ENCODE results near the gene DHRSX.
"Not testable (repeated sequence)": the region's sequence is repeated elsewhere in the genome, so short reads cannot be mapped to it uniquely, and the experiment has no call there.

The DHRSX gene

GRCh38 chrX:2263203-2263602 lies 237.6 kb downstream of the DHRSX start:
- H3K36me3 ChIP-seq (ENCODE audit: control insufficient read depth, insufficient read depth, low read length) = peaks cover 12% of the 10 kb centered on the region

GRCh38 chrX:2262668-2263055 lies 238.1 kb downstream of the DHRSX start:
- Histone ChIP-seq H3K4me1 (ENCODE audit: control insufficient read depth, insufficient read depth, low read length, poor library complexity, severe bottlenecking) (no peaks in the 10 kb centered on the region), H3K27ac (ENCODE audit: insufficient read depth, low read length, poor library complexity, severe bottlenecking) (no peak overlapping the region), H3K27me3 (replicated peaks; ENCODE audit: control insufficient read depth, insufficient read depth, low read length, poor library complexity, severe bottlenecking) (no peaks in the 10 kb centered on the region), H3K36me3 (ENCODE audit: control insufficient read depth, insufficient read depth, low read length) (peaks cover 12% of the 10 kb centered on the region), H3K9me3 (ENCODE audit: control insufficient read depth, low read length) (no peaks in the 10 kb centered on the region), H3K4me3 (ENCODE audit: insufficient read depth, low read depth, low read length, poor library complexity, severe bottlenecking) (no peak overlapping the region)
- no peak for DNase-seq

More at GRCh38 chrX:2263203-2263602, 237.6 kb downstream of the DHRSX start:
- no peak for DNase-seq
- no peaks in the 10 kb centered on the region for H3K9me3 ChIP-seq (ENCODE audit: control insufficient read depth, low read length)
- no peak overlapping the region for H3K4me3 ChIP-seq (ENCODE audit: insufficient read depth, low read depth, low read length, poor library complexity, severe bottlenecking)
- no peaks in the 10 kb centered on the region for H3K4me1 ChIP-seq (ENCODE audit: control insufficient read depth, insufficient read depth, low read length, poor library complexity, severe bottlenecking)
- H3K27ac ChIP-seq (ENCODE audit: insufficient read depth, low read length, poor library complexity, severe bottlenecking) = no peak overlapping the region
- no peaks in the 10 kb centered on the region for H3K27me3 ChIP-seq (replicated peaks; ENCODE audit: control insufficient read depth, insufficient read depth, low read length, poor library complexity, severe bottlenecking)

- peaks cover 12% of the 10 kb centered on the region for H3K36me3 ChIP-seq (ENCODE audit: control insufficient read depth, insufficient read depth, low read length)
- no peaks in the 10 kb centered on the region for H3K4me1 ChIP-seq (ENCODE audit: control insufficient read depth, insufficient read depth, low read length, poor library complexity, severe bottlenecking)
- no peak overlapping the region for H3K27ac ChIP-seq (ENCODE audit: insufficient read depth, low read length, poor library complexity, severe bottlenecking)
- no peak for DNase-seq
- no peak overlapping the region for H3K4me3 ChIP-seq (ENCODE audit: insufficient read depth, low read depth, low read length, poor library complexity, severe bottlenecking)
- no peaks in the 10 kb centered on the region for H3K27me3 ChIP-seq (replicated peaks; ENCODE audit: control insufficient read depth, insufficient read depth, low read length, poor library complexity, severe bottlenecking)
- H3K9me3 ChIP-seq (ENCODE audit: control insufficient read depth, low read length) = no peaks in the 10 kb centered on the region
Observed at GRCh38 chrX:2261831-2262667, 238.7 kb downstream of the DHRSX start.

GRCh38 chrX:2252331-2253065 lies 248.3 kb downstream of the DHRSX start:
- Histone ChIP-seq H3K36me3 (ENCODE audit: control insufficient read depth, insufficient read depth, low read length) (no peaks in the 10 kb centered on the region), H3K9me3 (ENCODE audit: control insufficient read depth, low read length) (peaks cover 6% of the 10 kb centered on the region), H3K27me3 (replicated peaks; ENCODE audit: control insufficient read depth, insufficient read depth, low read length, poor library complexity, severe bottlenecking) (no peaks in the 10 kb centered on the region), H3K4me1 (ENCODE audit: control insufficient read depth, insufficient read depth, low read length, poor library complexity, severe bottlenecking) (no peaks in the 10 kb centered on the region), H3K4me3 (ENCODE audit: insufficient read depth, low read depth, low read length, poor library complexity, severe bottlenecking) (no peak overlapping the region), H3K27ac (ENCODE audit: insufficient read depth, low read length, poor library complexity, severe bottlenecking) (no peak overlapping the region)
- DNase-seq = no peak

GRCh38 chrX:2251211-2251610 lies 249.6 kb downstream of the DHRSX start:
- peaks cover 6% of the 10 kb centered on the region for H3K9me3 ChIP-seq (ENCODE audit: control insufficient read depth, low read length)
- no peak overlapping the region for H3K4me3 ChIP-seq (ENCODE audit: insufficient read depth, low read depth, low read length, poor library complexity, severe bottlenecking)
- H3K36me3 ChIP-seq (ENCODE audit: control insufficient read depth, insufficient read depth, low read length) = no peaks in the 10 kb centered on the region
- H3K4me1 ChIP-seq (ENCODE audit: control insufficient read depth, insufficient read depth, low read length, poor library complexity, severe bottlenecking) = no peaks in the 10 kb centered on the region
- DNase-seq = no peak
- H3K27me3 ChIP-seq (replicated peaks; ENCODE audit: control insufficient read depth, insufficient read depth, low read length, poor library complexity, severe bottlenecking) = no peaks in the 10 kb centered on the region
- H3K27ac ChIP-seq (ENCODE audit: insufficient read depth, low read length, poor library complexity, severe bottlenecking) = no peak overlapping the region

- Histone ChIP-seq H3K27me3 (replicated peaks; ENCODE audit: control insufficient read depth, insufficient read depth, low read length, poor library complexity, severe bottlenecking) (no peaks in the 10 kb centered on the region), H3K36me3 (ENCODE audit: control insufficient read depth, insufficient read depth, low read length) (peaks cover 14% of the 10 kb centered on the region), H3K4me1 (ENCODE audit: control insufficient read depth, insufficient read depth, low read length, poor library complexity, severe bottlenecking) (no peaks in the 10 kb centered on the region), H3K4me3 (ENCODE audit: insufficient read depth, low read depth, low read length, poor library complexity, severe bottlenecking) (no peak overlapping the region), H3K27ac (ENCODE audit: insufficient read depth, low read length, poor library complexity, severe bottlenecking) (no peak overlapping the region), H3K9me3 (ENCODE audit: control insufficient read depth, low read length) (no peaks in the 10 kb centered on the region)
- DNase-seq = no peak
Observed at GRCh38 chrX:2243913-2244460, 256.8 kb downstream of the DHRSX start.

GRCh38 chrX:2242980-2243379 lies 257.8 kb downstream of the DHRSX start:
- Histone ChIP-seq H3K27ac (ENCODE audit: insufficient read depth, low read length, poor library complexity, severe bottlenecking) (no peak overlapping the region), H3K27me3 (replicated peaks; ENCODE audit: control insufficient read depth, insufficient read depth, low read length, poor library complexity, severe bottlenecking) (no peaks in the 10 kb centered on the region), H3K36me3 (ENCODE audit: control insufficient read depth, insufficient read depth, low read length) (peaks cover 14% of the 10 kb centered on the region), H3K9me3 (ENCODE audit: control insufficient read depth, low read length) (no peaks in the 10 kb centered on the region), H3K4me1 (ENCODE audit: control insufficient read depth, insufficient read depth, low read length, poor library complexity, severe bottlenecking) (no peaks in the 10 kb centered on the region), H3K4me3 (ENCODE audit: insufficient read depth, low read depth, low read length, poor library complexity, severe bottlenecking) (no peak overlapping the region)
- DNase-seq = no peak

- no peaks in the 10 kb centered on the region for H3K4me1 ChIP-seq (ENCODE audit: control insufficient read depth, insufficient read depth, low read length, poor library complexity, severe bottlenecking)
- H3K27me3 ChIP-seq (replicated peaks; ENCODE audit: control insufficient read depth, insufficient read depth, low read length, poor library complexity, severe bottlenecking) = no peaks in the 10 kb centered on the region
- peaks cover 14% of the 10 kb centered on the region for H3K36me3 ChIP-seq (ENCODE audit: control insufficient read depth, insufficient read depth, low read length)
- H3K27ac ChIP-seq (ENCODE audit: insufficient read depth, low read length, poor library complexity, severe bottlenecking) = no peak overlapping the region
- H3K9me3 ChIP-seq (ENCODE audit: control insufficient read depth, low read length) = no peaks in the 10 kb centered on the region
- DNase-seq = no peak
- no peak overlapping the region for H3K4me3 ChIP-seq (ENCODE audit: insufficient read depth, low read depth, low read length, poor library complexity, severe bottlenecking)
Observed at GRCh38 chrX:2242326-2242725, 258.4 kb downstream of the DHRSX start.

- not testable (repeated sequence) for H3K4me1 ChIP-seq (ENCODE audit: control insufficient read depth, insufficient read depth, low read length, poor library complexity, severe bottlenecking); H3K27me3 ChIP-seq (replicated peaks; ENCODE audit: control insufficient read depth, insufficient read depth, low read length, poor library complexity, severe bottlenecking); DNase-seq; H3K9me3 ChIP-seq (ENCODE audit: control insufficient read depth, low read length); H3K4me3 ChIP-seq (ENCODE audit: insufficient read depth, low read depth, low read length, poor library complexity, severe bottlenecking); H3K27ac ChIP-seq (ENCODE audit: insufficient read depth, low read length, poor library complexity, severe bottlenecking)
- peaks cover 14% of the 10 kb centered on the region for H3K36me3 ChIP-seq (ENCODE audit: control insufficient read depth, insufficient read depth, low read length)
Observed at GRCh38 chrX:2241496-2241895, 259.3 kb downstream of the DHRSX start.

GRCh38 chrX:2240761-2241160 lies 260.0 kb downstream of the DHRSX start:
- not testable (repeated sequence) for DNase-seq; H3K27me3 ChIP-seq (replicated peaks; ENCODE audit: control insufficient read depth, insufficient read depth, low read length, poor library complexity, severe bottlenecking); H3K4me3 ChIP-seq (ENCODE audit: insufficient read depth, low read depth, low read length, poor library complexity, severe bottlenecking); H3K9me3 ChIP-seq (ENCODE audit: control insufficient read depth, low read length); H3K27ac ChIP-seq (ENCODE audit: insufficient read depth, low read length, poor library complexity, severe bottlenecking); H3K4me1 ChIP-seq (ENCODE audit: control insufficient read depth, insufficient read depth, low read length, poor library complexity, severe bottlenecking)
- H3K36me3 ChIP-seq (ENCODE audit: control insufficient read depth, insufficient read depth, low read length) = peaks cover 14% of the 10 kb centered on the region
